ENCODE results near the gene ETFB. TPM values are rescaled to one million over a fixed set of nuclear protein-coding genes. Genes with fewer than 3 reads are reported as not detected.
"Not testable (repeated sequence)": the region's sequence is repeated elsewhere in the genome, so short reads cannot be mapped to it uniquely, and the experiment has no call there.

The ETFB gene
- total RNA-seq, 2 donors from 2014 or later, result 141 to 217 TPM

DNA sequence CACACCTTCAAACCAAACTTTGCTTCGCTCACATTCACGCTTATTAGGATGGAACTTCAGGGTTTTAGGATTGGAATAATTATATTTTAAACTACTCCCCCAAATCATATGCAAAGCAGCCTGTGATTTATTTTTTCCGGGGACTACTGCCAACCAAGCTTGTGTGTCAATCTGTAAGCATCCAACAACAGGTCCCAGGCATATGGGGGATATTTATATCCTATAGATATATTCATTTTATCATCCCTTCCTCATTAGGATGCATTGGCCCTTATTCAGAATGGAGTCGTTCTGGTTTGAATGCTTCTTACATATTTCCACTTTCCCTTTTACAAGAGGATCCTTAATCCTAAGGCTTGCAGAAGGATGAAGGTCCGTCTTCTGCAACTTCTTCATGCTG is 33.0 kb upstream of the ETFB start:
- intact Hi-C loops (cut with DNase I), result no loop called here
- Histone ChIP-seq H3K4me3 (no peak overlapping the region), H3K9me3 (no peaks in the 10 kb centered on the region), H3K27ac (no peak overlapping the region), H3K36me3 (no peaks in the 10 kb centered on the region), H3K4me1 (peaks cover 6% of the 10 kb centered on the region), H3K27me3 (no peaks in the 10 kb centered on the region), H3K9ac (ENCODE audit: low read depth in 2 of 2, low read length in 2 of 2) (no peak overlapping the region)
- DNase-seq, result no peak
- TF ChIP-seq, protein P1, sequence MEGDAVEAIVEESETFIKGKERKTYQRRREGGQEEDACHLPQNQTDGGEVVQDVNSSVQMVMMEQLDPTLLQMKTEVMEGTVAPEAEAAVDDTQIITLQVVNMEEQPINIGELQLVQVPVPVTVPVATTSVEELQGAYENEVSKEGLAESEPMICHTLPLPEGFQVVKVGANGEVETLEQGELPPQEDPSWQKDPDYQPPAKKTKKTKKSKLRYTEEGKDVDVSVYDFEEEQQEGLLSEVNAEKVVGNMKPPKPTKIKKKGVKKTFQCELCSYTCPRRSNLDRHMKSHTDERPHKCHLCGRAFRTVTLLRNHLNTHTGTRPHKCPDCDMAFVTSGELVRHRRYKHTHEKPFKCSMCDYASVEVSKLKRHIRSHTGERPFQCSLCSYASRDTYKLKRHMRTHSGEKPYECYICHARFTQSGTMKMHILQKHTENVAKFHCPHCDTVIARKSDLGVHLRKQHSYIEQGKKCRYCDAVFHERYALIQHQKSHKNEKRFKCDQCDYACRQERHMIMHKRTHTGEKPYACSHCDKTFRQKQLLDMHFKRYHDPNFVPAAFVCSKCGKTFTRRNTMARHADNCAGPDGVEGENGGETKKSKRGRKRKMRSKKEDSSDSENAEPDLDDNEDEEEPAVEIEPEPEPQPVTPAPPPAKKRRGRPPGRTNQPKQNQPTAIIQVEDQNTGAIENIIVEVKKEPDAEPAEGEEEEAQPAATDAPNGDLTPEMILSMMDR (IDR thresholded peaks at IDR 0.05), result no peak

DNA sequence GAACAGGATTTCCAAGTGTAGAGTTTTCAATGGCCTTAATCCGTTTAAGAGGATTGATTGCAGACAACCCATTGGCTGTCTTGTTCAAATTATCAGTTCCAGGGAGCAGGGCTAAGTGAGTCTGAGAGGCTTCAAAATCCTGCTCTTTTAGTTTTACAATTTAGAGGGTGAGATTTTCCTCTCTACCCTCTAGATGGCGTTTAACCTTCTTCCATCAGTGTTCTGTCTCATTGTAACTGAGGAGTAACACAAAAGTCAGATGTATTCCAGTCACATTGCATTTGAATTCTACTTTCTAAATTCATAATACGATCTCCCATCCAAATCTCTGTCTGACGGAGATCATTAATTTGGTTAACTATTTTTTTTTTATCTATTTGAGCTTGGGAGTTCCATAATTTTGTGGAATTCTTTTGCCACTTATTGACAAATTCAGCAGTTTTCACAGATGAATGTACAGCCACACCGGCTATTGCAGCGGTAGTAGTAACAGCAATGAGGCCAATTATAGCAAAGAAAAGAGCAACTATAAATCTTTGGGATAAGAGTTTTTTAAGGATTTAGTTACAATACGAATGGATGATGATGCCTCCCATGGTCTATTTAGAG is 32.0 kb upstream of the ETFB start:
- no peak overlapping the region for H3K4me3 ChIP-seq
- H3K27ac ChIP-seq, result no peak overlapping the region
- intact Hi-C loops (cut with DNase I), result no loop called here
- H3K36me3 ChIP-seq, result no peaks in the 10 kb centered on the region
- H3K9me3 ChIP-seq, result no peaks in the 10 kb centered on the region
- peaks cover 6% of the 10 kb centered on the region for H3K4me1 ChIP-seq
- TF ChIP-seq, protein P1 (IDR thresholded peaks at IDR 0.05), result no peak
- H3K9ac ChIP-seq (ENCODE audit: low read depth in 2 of 2, low read length in 2 of 2), result no peak overlapping the region
- no peaks in the 10 kb centered on the region for H3K27me3 ChIP-seq
- DNase-seq, result no peak

DNA sequence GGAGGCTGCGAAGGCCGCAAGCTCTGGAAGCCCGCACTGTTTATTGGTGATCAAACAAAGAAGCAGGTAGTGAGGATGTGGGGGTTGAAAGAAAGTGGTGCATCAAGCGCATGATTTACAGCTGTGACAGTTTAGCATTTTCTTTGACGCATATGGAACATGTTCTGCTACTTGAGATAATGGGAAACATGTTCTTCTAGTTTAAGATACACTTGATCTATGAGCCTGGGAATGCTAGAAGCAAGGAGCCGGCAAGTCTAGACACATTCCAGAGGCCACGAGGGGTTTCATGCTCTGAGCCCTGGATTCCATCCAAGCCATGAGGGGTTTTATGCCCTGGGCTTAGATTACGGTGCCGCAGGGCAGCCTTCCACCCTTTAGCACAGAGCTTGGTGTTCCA is 31.3 kb upstream of the ETFB start:
- H3K27me3 ChIP-seq; intact Hi-C loops (cut with DNase I): not testable (repeated sequence)

DNA sequence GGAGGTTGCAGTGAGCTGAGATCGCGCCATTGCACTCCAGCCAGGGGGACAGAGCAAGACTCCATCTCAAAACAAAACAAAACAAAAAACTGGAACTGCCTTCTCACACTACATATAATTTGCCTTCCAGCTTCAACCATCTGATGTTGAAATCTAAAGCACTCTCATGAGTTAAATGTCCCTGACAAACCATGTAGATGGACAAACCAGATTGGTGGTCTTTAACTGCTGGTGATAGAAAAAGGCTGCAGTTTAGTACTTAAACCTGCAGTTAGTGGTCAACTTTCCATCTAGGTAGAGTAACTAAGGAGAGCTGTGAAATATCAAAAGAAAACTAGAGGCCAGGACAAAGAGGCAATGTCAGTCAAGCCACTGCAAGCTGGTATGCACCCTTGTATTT is 30.0 kb upstream of the ETFB start:
- H3K27me3 ChIP-seq, result no peaks in the 10 kb centered on the region
- no peak for DNase-seq
- intact Hi-C loops (cut with DNase I), result no loop called here
- no peak overlapping the region for H3K4me3 ChIP-seq
- H3K27ac ChIP-seq, result no peak overlapping the region
- TF ChIP-seq, protein P1 (IDR thresholded peaks at IDR 0.05), result no peak
- no peaks in the 10 kb centered on the region for H3K36me3 ChIP-seq
- H3K9ac ChIP-seq (ENCODE audit: low read depth in 2 of 2, low read length in 2 of 2), result no peak overlapping the region
- no peaks in the 10 kb centered on the region for H3K9me3 ChIP-seq
- peaks cover 6% of the 10 kb centered on the region for H3K4me1 ChIP-seq

More for the DNA sequence above, 31.3 kb upstream of the ETFB start:
- not testable (repeated sequence) for H3K9me3 ChIP-seq; H3K36me3 ChIP-seq; H3K27ac ChIP-seq; H3K4me3 ChIP-seq; H3K9ac ChIP-seq (ENCODE audit: low read depth in 2 of 2, low read length in 2 of 2); DNase-seq; H3K4me1 ChIP-seq

DNA sequence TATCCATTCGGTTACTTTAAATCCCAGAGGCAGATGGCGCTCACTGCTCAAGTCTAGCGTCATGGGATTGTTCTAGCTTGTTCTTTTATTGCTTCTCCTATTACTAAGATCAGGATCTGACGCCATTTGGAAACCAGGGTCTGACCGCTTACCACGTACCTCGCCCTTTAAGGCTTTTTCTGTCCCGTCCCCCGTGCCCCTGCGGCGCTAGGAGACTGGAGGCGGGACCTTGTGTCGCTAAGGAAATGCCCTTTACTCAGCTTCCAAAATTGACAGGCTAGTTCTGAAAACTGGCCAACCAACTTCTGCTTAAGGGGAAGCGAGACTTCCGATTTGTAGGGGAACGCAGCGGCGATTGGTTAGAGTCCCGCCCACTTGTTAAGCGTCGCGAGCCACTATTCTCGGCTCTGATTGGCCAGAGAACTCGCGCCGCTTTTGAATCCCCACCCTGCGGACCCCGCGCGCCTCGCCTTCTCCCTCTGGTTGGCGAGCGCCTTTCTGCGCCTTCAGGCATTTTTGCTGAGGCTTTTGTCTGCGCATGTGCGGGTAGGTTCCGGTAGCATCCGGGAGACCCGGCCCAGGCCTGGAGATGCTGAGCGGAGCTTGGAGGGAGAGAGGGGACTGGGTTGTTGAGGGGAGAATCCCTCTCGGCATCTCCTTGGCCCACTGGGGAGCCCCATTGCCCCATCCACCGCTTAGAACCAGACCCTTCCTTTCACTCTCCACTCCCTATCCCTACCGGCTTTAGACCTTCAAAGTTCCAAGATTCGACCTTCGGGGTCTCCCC is 28.1 kb upstream of the ETFB start:
- Histone ChIP-seq H3K4me3 (peak overlapping the region; percentile 38), H3K27me3 (no peaks in the 10 kb centered on the region), H3K27ac (peak overlapping the region; percentile 72), H3K36me3 (no peaks in the 10 kb centered on the region), H3K9me3 (no peaks in the 10 kb centered on the region), H3K4me1 (peaks cover 6% of the 10 kb centered on the region), H3K9ac (ENCODE audit: low read depth in 2 of 2, low read length in 2 of 2) (peak overlapping the region in 1 of 2 donors; percentile 53)
- intact Hi-C loops (cut with DNase I), result loop anchor here (2.0 kb wide), 1 partner anchor 25 kb away; the partner anchor contains the start of gene CLDND2
- DNase-seq, result peak; percentile 96
- TF ChIP-seq, protein P1 (IDR thresholded peaks at IDR 0.05), result no peak

DNA sequence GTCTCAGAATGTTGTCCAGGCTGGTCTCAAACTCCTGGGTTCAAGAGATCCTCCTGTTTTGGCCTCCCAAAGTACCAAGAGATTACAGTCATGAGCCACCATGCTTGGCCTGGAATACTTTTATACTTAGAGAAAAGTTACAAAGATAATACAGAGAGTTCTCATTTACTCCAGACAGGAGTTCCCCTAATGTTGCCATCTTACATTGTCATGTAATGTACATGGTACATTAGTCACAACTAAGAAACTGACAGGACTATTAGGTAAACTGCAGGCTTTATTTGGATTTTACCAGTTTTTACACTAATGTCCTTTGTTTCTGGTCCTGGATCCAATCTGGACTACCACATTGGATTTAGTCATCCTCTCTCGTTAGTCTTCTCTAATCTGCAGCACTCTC is 26.5 kb upstream of the ETFB start:
- H3K9ac ChIP-seq (ENCODE audit: low read depth in 2 of 2, low read length in 2 of 2), result no peak overlapping the region
- H3K9me3 ChIP-seq, result no peaks in the 10 kb centered on the region
- intact Hi-C loops (cut with DNase I), result no loop called here
- DNase-seq, result no peak
- no peak overlapping the region for H3K27ac ChIP-seq
- H3K27me3 ChIP-seq, result no peaks in the 10 kb centered on the region
- no peak overlapping the region for H3K4me3 ChIP-seq
- TF ChIP-seq, protein P1 (IDR thresholded peaks at IDR 0.05), result no peak
- no peaks in the 10 kb centered on the region for H3K36me3 ChIP-seq
- H3K4me1 ChIP-seq, result peaks cover 6% of the 10 kb centered on the region
